Psoas muscle (tissue), 8 donors: Measurements from ENCODE around the gene ANGPT4. TPM values are rescaled to one million over a fixed set of nuclear protein-coding genes. Genes with fewer than 3 reads are reported as not detected.
A peak's percentile ranks its signal among the peaks of the same experiment; 100 is the strongest.

Experiments
- ATAC-seq, 4 donors: fragments of 200-7000 bp; cut with Tn5 transposase; one replicate each; pipeline ENCODE4 v1.9.1; 2020; ENCODE audit warnings: moderate library complexity in 3 of 4, mild to moderate bottlenecking in 2 of 4
- DNase-seq, 2 donors: peaks; one replicate each; pipeline ENCODE4 v3.0.0-alpha.2; 2020
- H3K27ac ChIP-seq: fragments of 200-600 bp; one replicate; pipeline ENCODE4 v1.8.0; 2022
- H3K27me3 ChIP-seq, 3 donors: fragments of 200-600 bp in 1 of 3; one replicate each; pipeline versions ENCODE4 v1.6.1 to v1.8.0; 2013 to 2022; ENCODE audit warnings: low read length in 2 of 3, mild to moderate bottlenecking in 2 of 3, moderate library complexity in 1 of 3; ENCODE audit not compliant: insufficient read depth in 3 of 3
- H3K36me3 ChIP-seq, 2 donors: fragments of 200-600 bp in 1 of 2; one replicate each; pipeline versions ENCODE4 v1.6.1 to v1.8.0; 2013 to 2022; ENCODE audit warnings: low read depth in 1 of 2, mild to moderate bottlenecking in 1 of 2, moderate library complexity in 1 of 2; ENCODE audit not compliant: insufficient read depth in 1 of 2
- H3K4me1 ChIP-seq: fragments of 200-600 bp; one replicate; pipeline ENCODE4 v1.8.0; 2022
- H3K4me3 ChIP-seq: fragments of 200-600 bp; one replicate; pipeline ENCODE4 v1.8.0; 2022; ENCODE audit warnings: mild to moderate bottlenecking
- H3K9me3 ChIP-seq: fragments of 200-600 bp; one replicate; pipeline ENCODE4 v1.8.0; 2022
- WGBS, 3 donors: extraction: QIAGEN DNeasy Blood & Tissue Kit; methylation state at CpG; one replicate each; pipeline versions ENCODE4 v1.1.6 to v1.1.7; 2013; 5-methylcytosine and 5-hydroxymethylcytosine counted together
- intact Hi-C, 2 donors: fragments of 100-400 bp; cut with DNase I; formaldehyde crosslinking; loops; one replicate each; pipeline versions ENCODE4 v1.11.0 to v1.14.2; 2022
- polyA plus RNA-seq, 3 donors: library from polyadenylated mRNA; stranded (reverse); fragments of 200-250 nt; gene quantifications; one replicate each; pipeline ENCODE4 v1.2.3, GENCODE V29; 2013
- total RNA-seq, 4 donors: library from RNA; stranded (reverse); fragmentation: NEBNext Ultra II Directional in 2 of 4; extraction: Animal tissue kit (Norgen Biotek cat#: 25700) in 2 of 4; gene quantifications; one replicate each; pipeline versions ENCODE4 v1.2.1 to v1.2.4, GENCODE V29; 2021 to 2023
- TF ChIP-seq, protein P1 (sequence below): fragments of 200-600 bp; IDR thresholded peaks from one replicate; pipeline ENCODE4 v1.8.0; 2022; ENCODE audit warnings: antibody characterized with exemption
- donor health status: healthy with polysubstance abuse.
- donor health status: DM: no; HTN: no; CAD: no; lungs with moderate emphysema.
- donor health status: Bipolar disorder and iron deficiency.
- donor health status: healthy.
- donor health status: DM: yes; HTN: yes; CAD: no.
- donor health status: DM: no; HTN: no; CAD: no.
- donor health status: DM: no; HTN: no; CAD: no.
- donor health status: DM: yes; HTN: yes; CAD: no.

The ANGPT4 gene
- total and polyA plus RNA-seq, 7 donors = 0.03 to 0.14 (median 0.06) TPM; not detected in 2

DNA sequence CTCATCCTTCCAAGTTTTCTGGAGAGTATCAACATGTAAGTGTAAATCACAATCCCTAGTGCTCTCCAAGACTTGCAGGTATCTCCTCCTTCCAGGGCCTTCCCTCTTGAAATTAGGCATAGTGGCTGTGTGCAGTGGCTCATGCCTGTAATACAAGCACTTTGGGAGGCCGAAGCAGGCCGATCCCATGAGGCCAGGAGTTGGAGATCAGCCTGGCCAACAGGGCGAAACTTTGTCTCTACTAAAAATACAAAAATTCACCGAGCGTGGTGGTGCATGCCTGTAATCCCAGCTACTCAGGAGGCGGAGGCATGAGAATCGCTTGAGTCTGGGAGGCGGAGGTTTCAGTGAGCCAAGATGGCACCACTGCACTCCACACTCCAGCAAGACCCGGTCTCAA lies 9.4 kb upstream of the ANGPT4 start:
- 81 to 87% (median 82%) methylated on average over 9 of the region's 9 CpGs for WGBS, 3 donors
- no peaks in the 10 kb centered on the region for H3K9me3 ChIP-seq
- no peaks in the 10 kb centered on the region for H3K36me3 ChIP-seq
- no peaks in the 10 kb centered on the region for H3K4me1 ChIP-seq
- no peak overlapping the region for H3K27ac ChIP-seq
- intact Hi-C loops = no loop called here
- no peaks in the 10 kb centered on the region for H3K27me3 ChIP-seq
- ATAC-seq (no peak), DNase-seq (no peak)
- TF ChIP-seq, protein P1, sequence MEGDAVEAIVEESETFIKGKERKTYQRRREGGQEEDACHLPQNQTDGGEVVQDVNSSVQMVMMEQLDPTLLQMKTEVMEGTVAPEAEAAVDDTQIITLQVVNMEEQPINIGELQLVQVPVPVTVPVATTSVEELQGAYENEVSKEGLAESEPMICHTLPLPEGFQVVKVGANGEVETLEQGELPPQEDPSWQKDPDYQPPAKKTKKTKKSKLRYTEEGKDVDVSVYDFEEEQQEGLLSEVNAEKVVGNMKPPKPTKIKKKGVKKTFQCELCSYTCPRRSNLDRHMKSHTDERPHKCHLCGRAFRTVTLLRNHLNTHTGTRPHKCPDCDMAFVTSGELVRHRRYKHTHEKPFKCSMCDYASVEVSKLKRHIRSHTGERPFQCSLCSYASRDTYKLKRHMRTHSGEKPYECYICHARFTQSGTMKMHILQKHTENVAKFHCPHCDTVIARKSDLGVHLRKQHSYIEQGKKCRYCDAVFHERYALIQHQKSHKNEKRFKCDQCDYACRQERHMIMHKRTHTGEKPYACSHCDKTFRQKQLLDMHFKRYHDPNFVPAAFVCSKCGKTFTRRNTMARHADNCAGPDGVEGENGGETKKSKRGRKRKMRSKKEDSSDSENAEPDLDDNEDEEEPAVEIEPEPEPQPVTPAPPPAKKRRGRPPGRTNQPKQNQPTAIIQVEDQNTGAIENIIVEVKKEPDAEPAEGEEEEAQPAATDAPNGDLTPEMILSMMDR = no peak
- no peak overlapping the region for H3K4me3 ChIP-seq

DNA sequence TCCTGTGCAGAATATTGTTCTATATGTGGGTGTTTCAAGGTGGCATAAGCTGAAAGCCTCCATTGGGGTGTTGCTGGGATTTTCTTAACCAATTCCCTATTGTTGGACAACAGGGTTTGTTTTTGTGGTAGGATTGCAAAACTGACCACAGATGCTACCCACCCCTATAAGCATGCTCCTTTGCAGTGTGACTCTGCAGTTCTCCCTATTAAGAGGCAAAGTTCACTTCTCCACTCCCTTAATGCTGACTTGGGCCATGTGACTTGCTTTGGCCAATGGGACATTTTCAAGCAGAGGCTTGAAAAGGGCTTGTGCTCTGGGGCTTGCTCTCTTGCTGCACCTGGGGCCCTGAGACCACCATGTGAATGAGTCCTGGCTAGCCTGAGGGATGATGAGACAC lies 8.5 kb upstream of the ANGPT4 start:
- intact Hi-C loops = no loop called here
- TF ChIP-seq, protein P1 = no peak

DNA sequence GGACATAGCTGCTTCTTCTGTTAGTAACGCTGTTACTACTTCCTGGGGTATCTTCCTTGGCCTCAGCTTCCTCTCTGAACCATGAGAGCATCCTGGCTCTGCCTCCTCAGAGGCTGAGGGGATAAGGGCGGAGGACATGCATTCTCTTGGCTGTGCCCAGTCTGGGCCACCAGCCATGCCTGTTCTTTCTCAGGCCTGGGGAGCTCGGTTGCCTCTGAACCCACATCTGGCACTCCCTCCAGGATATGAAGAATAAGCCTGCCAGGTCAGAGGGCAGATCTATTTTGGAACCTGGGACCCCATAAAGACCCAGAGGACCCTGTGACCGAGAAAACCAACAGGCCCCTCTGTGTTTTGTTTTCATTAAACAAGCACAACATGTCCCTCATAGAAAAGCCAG lies 6.6 kb upstream of the ANGPT4 start:
- Histone ChIP-seq H3K4me1 (no peaks in the 10 kb centered on the region), H3K27ac (no peak overlapping the region), H3K9me3 (no peaks in the 10 kb centered on the region), H3K27me3 (no peaks in the 10 kb centered on the region), H3K36me3 (no peaks in the 10 kb centered on the region), H3K4me3 (no peak overlapping the region)
- intact Hi-C loops = no loop called here
- DNase-seq (no peak), ATAC-seq (no peak)
- 32 to 43% (median 36%) methylated on average over 4 of the region's 4 CpGs for WGBS, 3 donors
- TF ChIP-seq, protein P1 = no peak

More for the DNA sequence above, 8.5 kb upstream of the ANGPT4 start:
- H3K36me3 ChIP-seq = no peaks in the 10 kb centered on the region
- no peaks in the 10 kb centered on the region for H3K9me3 ChIP-seq
- no peaks in the 10 kb centered on the region for H3K27me3 ChIP-seq
- no peak overlapping the region for H3K4me3 ChIP-seq
- no peak overlapping the region for H3K27ac ChIP-seq
- DNase-seq (no peak), ATAC-seq (no peak)
- no peaks in the 10 kb centered on the region for H3K4me1 ChIP-seq

DNA sequence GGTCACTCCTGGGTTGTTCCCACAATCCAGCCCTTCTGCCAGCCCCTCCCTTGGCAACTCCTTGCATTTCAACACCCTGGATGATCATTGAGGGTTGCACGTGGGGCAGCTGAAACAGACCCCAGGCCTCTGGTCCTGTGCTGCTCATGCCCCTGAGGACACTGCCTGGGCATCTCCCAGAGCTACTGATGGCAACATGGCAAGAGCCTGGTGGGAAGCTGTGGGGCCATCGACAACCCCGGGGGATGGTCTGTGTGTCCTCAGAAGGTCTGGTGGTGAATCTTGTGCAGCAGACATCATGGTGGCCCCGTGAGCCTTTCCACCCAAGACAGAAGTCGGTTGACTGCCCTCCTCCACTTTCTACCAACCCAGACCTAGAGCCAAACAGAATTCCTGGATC lies 4.9 kb upstream of the ANGPT4 start:
- Histone ChIP-seq H3K27me3 (no peaks in the 10 kb centered on the region), H3K4me1 (peaks cover under 1% of the 10 kb centered on the region), H3K36me3 (no peaks in the 10 kb centered on the region), H3K4me3 (no peak overlapping the region), H3K9me3 (no peaks in the 10 kb centered on the region), H3K27ac (no peak overlapping the region)
- DNase-seq = no peak
- intact Hi-C loops = no loop called here
- 88 to 93% (median 91%) methylated on average over 5 of the region's 5 CpGs for WGBS, 3 donors
- TF ChIP-seq, protein P1 = no peak
- ATAC-seq = no peak

DNA sequence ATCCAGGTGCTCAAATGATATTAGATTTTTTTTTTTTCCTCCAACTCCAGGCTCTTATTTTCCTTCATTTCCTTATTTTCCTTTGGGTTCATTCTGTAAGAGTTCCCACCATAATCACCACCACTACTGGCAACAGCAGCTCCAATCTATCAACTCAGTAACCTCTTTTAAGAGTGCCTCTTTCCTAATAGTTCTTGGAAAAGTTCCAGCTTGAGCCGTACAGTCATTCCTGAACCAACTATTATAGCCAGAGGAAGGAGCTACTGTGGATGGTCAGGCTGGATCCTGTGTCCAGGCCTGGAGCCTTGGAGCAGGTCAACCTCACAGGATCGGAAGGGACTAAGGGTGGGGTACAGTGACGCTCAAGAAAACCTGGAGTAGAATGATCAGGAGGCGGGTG lies 4.2 kb upstream of the ANGPT4 start:
- Histone ChIP-seq H3K36me3 (no peaks in the 10 kb centered on the region), H3K27me3 (no peaks in the 10 kb centered on the region), H3K4me3 (no peak overlapping the region), H3K4me1 (peaks cover 4% of the 10 kb centered on the region), H3K9me3 (no peaks in the 10 kb centered on the region), H3K27ac (no peak overlapping the region)
- TF ChIP-seq, protein P1 = no peak
- WGBS, 3 donors = 83 to 91% (median 85%) methylated on average over 4 of the region's 4 CpGs
- DNase-seq (no peak), ATAC-seq (peak in 1 of 4 donors; percentile 30)
- intact Hi-C loops = no loop called here
